ENCODE data around the gene CELA3B.
"Not testable (repeated sequence)": the region's sequence is repeated elsewhere in the genome, so short reads cannot be mapped to it uniquely, and the experiment has no call there.

The CELA3B gene

GRCh38 chr1:21976703-21977239 is at the start of gene CELA3B:
CELA3B (plus strand) TSS chr1:21977022; CDS start chr1:21977040, 18 bp downstream.
- DNase-seq, result not testable (repeated sequence)

- DNase-seq, result no peak
Observed at GRCh38 chr1:21927533-21928237, 49.1 kb upstream of the CELA3B start.

GRCh38 chr1:21930080-21930571 is 46.7 kb upstream of the CELA3B start:
- DNase-seq, result no peak

GRCh38 chr1:21930629-21931170 is 46.1 kb upstream of the CELA3B start:
- no peak for DNase-seq

GRCh38 chr1:21931171-21932093 is 45.4 kb upstream of the CELA3B start:
- DNase-seq, result no peak

GRCh38 chr1:21932127-21932526 is 44.7 kb upstream of the CELA3B start:
- DNase-seq, result no peak

- DNase-seq, result peak; percentile 82
Observed at GRCh38 chr1:21933397-21934248, 43.2 kb upstream of the CELA3B start.

GRCh38 chr1:21935393-21935804 is 41.4 kb upstream of the CELA3B start:
- no peak for DNase-seq

GRCh38 chr1:21935891-21936365 is 40.9 kb upstream of the CELA3B start:
- DNase-seq, result no peak

GRCh38 chr1:21936366-21937031 is 40.3 kb upstream of the CELA3B start:
- no peak for DNase-seq

- DNase-seq, result no peak
Observed at GRCh38 chr1:21937034-21937371, 39.8 kb upstream of the CELA3B start, which contains the start of gene HSPG2. HSPG2 (minus strand) TSS chr1:21937310; CDS start chr1:21937217, 93 bp downstream.

- DNase-seq, result peak; percentile 71
Observed at GRCh38 chr1:21937372-21938121, 39.3 kb upstream of the CELA3B start.

GRCh38 chr1:21938732-21939538 is 37.9 kb upstream of the CELA3B start:
- no peak for DNase-seq

GRCh38 chr1:21939650-21940374 is 37.0 kb upstream of the CELA3B start:
- DNase-seq, result no peak

GRCh38 chr1:21940492-21940891 is 36.3 kb upstream of the CELA3B start:
- no peak for DNase-seq

- DNase-seq, result no peak
Observed at GRCh38 chr1:21941370-21941769, 35.5 kb upstream of the CELA3B start.

- no peak for DNase-seq
Observed at GRCh38 chr1:21942464-21942863, 34.4 kb upstream of the CELA3B start.

- not testable (repeated sequence) for DNase-seq
Observed at GRCh38 chr1:21942959-21943640, 33.7 kb upstream of the CELA3B start.

- no peak for DNase-seq
Observed at GRCh38 chr1:21944733-21945073, 32.1 kb upstream of the CELA3B start.
